H9 (cell line): ENCODE data around the gene CFAP43. TPM values are rescaled to one million over a fixed set of nuclear protein-coding genes. Genes with fewer than 3 reads are reported as not detected.

Experiments
- DNase-seq: peaks from one replicate; pipeline ENCODE4 v3.0.0-alpha.2; 2017
- H2AFZ ChIP-seq: one replicate; pipeline ENCODE4 v1.6.1; 2013; ENCODE audit warnings: mild to moderate bottlenecking, low read length, control low read depth, moderate library complexity
- H2AK5ac ChIP-seq: 2 replicates; pipeline ENCODE4 v1.6.1; 2013; ENCODE audit warnings: low read length, control low read depth, mixed read lengths; ENCODE audit not compliant: insufficient read length
- H2BK120ac ChIP-seq: one replicate; pipeline ENCODE4 v1.6.1; 2013; ENCODE audit warnings: low read depth, mild to moderate bottlenecking, low read length, control low read depth, inconsistent platforms; ENCODE audit not compliant: poor library complexity, severe bottlenecking
- H2BK12ac ChIP-seq: 2 replicates; pipeline ENCODE4 v1.6.1; 2013; ENCODE audit warnings: low read length, control low read depth, mixed read lengths, low read depth; ENCODE audit not compliant: insufficient read length
- H2BK15ac ChIP-seq: 2 replicates; pipeline ENCODE4 v1.6.1; 2013; ENCODE audit warnings: low read depth, low read length, control low read depth
- H2BK20ac ChIP-seq: one replicate; pipeline ENCODE4 v1.6.1; 2013; ENCODE audit warnings: low read depth, mild to moderate bottlenecking, low read length, control low read depth, inconsistent platforms; ENCODE audit not compliant: poor library complexity, severe bottlenecking
- H2BK5ac ChIP-seq: 2 replicates; pipeline ENCODE4 v1.6.1; 2013; ENCODE audit warnings: low read length, control low read depth, mixed read lengths; ENCODE audit not compliant: insufficient read length
- H3K14ac ChIP-seq: 2 replicates; pipeline ENCODE4 v1.6.1; 2013; ENCODE audit warnings: low read length, control low read depth; ENCODE audit not compliant: insufficient read depth
- H3K18ac ChIP-seq: 2 replicates; pipeline ENCODE4 v1.6.1; 2013; ENCODE audit warnings: low read depth, mild to moderate bottlenecking, mixed read lengths, low read length, control low read depth; ENCODE audit not compliant: insufficient read length
- H3K23ac ChIP-seq: 2 replicates; pipeline ENCODE4 v1.6.1; 2013; ENCODE audit warnings: low read length, control low read depth, mixed read lengths, low read depth; ENCODE audit not compliant: insufficient read length
- H3K23me2 ChIP-seq: 2 replicates; pipeline ENCODE4 v1.6.1; 2013; ENCODE audit warnings: low read depth, mild to moderate bottlenecking, mixed read lengths, low read length, control low read depth; ENCODE audit not compliant: insufficient read length, poor library complexity, severe bottlenecking
- H3K27ac ChIP-seq: 2 replicates; pipeline ENCODE4 v1.5.1; 2013; ENCODE audit warnings: low read length, control low read depth, mixed read lengths, low read depth; ENCODE audit not compliant: insufficient read length
- H3K27me3 ChIP-seq: 2 replicates; pipeline ENCODE4 v1.6.1; 2013; ENCODE audit warnings: low read length, control low read depth, inconsistent platforms; ENCODE audit not compliant: insufficient read depth
- H3K4ac ChIP-seq: 2 replicates; pipeline ENCODE4 v1.6.1; 2013; ENCODE audit warnings: low read depth, mild to moderate bottlenecking, control low read depth, inconsistent platforms, low read length, moderate library complexity
- H3K4me1 ChIP-seq: 2 replicates; pipeline ENCODE4 v1.6.1; 2013; ENCODE audit warnings: low read length, control low read depth, inconsistent platforms; ENCODE audit not compliant: insufficient read depth
- H3K4me2 ChIP-seq: 2 replicates; pipeline ENCODE4 v1.6.1; 2013; ENCODE audit warnings: low read length, control low read depth, mixed read lengths; ENCODE audit not compliant: insufficient read length, insufficient read depth
- H3K56ac ChIP-seq: 2 replicates; pipeline ENCODE4 v1.6.1; 2013; ENCODE audit warnings: low read depth, mild to moderate bottlenecking, mixed read lengths, low read length, control low read depth; ENCODE audit not compliant: insufficient read length
- H3K79me1 ChIP-seq: 2 replicates; pipeline ENCODE4 v1.6.1; 2013; ENCODE audit warnings: low read depth, mild to moderate bottlenecking, moderate library complexity, low read length, control low read depth, inconsistent platforms; ENCODE audit not compliant: insufficient read depth, poor library complexity, severe bottlenecking
- H3K79me2 ChIP-seq: 2 replicates; pipeline ENCODE4 v1.6.1; 2013; ENCODE audit warnings: low read length, control low read depth, inconsistent platforms; ENCODE audit not compliant: insufficient read depth
- H3K9ac ChIP-seq: 2 replicates; pipeline ENCODE4 v1.6.1; 2013; ENCODE audit warnings: low read length, control low read depth, mixed read lengths; ENCODE audit not compliant: insufficient read length; ENCODE audit errors: extremely low read depth
- H3K9me3 ChIP-seq: one replicate; pipeline ENCODE4 v1.6.1; 2013; ENCODE audit warnings: low read depth, low read length, inconsistent platforms; ENCODE audit not compliant: control insufficient read depth
- H3T11ph ChIP-seq: one replicate; pipeline ENCODE4 v1.6.1; 2013; ENCODE audit warnings: mild to moderate bottlenecking, low read length, control low read depth, inconsistent platforms
- H4K20me1 ChIP-seq: one replicate; pipeline ENCODE4 v1.6.1; 2013; ENCODE audit not compliant: control insufficient read depth, insufficient read length, insufficient read depth
- H4K5ac ChIP-seq: 2 replicates; pipeline ENCODE4 v1.6.1; 2013; ENCODE audit warnings: low read depth, mild to moderate bottlenecking, mixed read lengths, low read length, control low read depth; ENCODE audit not compliant: insufficient read length
- H4K8ac ChIP-seq: replicated peaks from 2 replicates; pipeline ENCODE4 v1.6.1; 2013; ENCODE audit warnings: low read length, control low read depth, mixed read lengths, low read depth; ENCODE audit not compliant: insufficient read length
- H4K91ac ChIP-seq: 2 replicates; pipeline ENCODE4 v1.6.1; 2013; ENCODE audit warnings: low read depth, mild to moderate bottlenecking, moderate library complexity, mixed read lengths, low read length, control low read depth; ENCODE audit not compliant: insufficient read length
- H3K27ac Mint-ChIP-seq, 3 experiments: 2 replicates in 2 of 3; 3 replicates in 1 of 3; pipeline ENCODE4 v1.8.0; 2020 to 2021; ENCODE audit warnings: mixed read lengths in 3 of 3, mild to moderate bottlenecking in 1 of 3, moderate library complexity in 1 of 3
- H3K27me3 Mint-ChIP-seq: 2 replicates; pipeline ENCODE4 v1.8.0; 2021; ENCODE audit warnings: low read depth, mild to moderate bottlenecking, moderate library complexity, mixed read lengths
- H3K36me3 Mint-ChIP-seq, 3 experiments: 2 replicates in 2 of 3; 3 replicates in 1 of 3; pipeline ENCODE4 v1.8.0; 2020 to 2021; ENCODE audit warnings: low read depth in 3 of 3, mixed read lengths in 3 of 3; ENCODE audit not compliant: insufficient read depth in 1 of 3
- H3K4me1 Mint-ChIP-seq, 2 experiments: 2 replicates each; pipeline ENCODE4 v1.8.0; 2020; ENCODE audit warnings: mixed read lengths in 2 of 2
- H3K4me3 Mint-ChIP-seq, 2 experiments: 2 replicates in 1 of 2; 3 replicates in 1 of 2; pipeline ENCODE4 v1.8.0; 2020 to 2021; ENCODE audit warnings: mild to moderate bottlenecking in 2 of 2, mixed read lengths in 2 of 2, moderate library complexity in 1 of 2
- H3K9me3 Mint-ChIP-seq, 2 experiments: 2 replicates in 1 of 2; 3 replicates in 1 of 2; pipeline ENCODE4 v1.8.0; 2020; ENCODE audit warnings: mild to moderate bottlenecking in 2 of 2, mixed read lengths in 2 of 2, moderate library complexity in 1 of 2
- WGBS: extraction: QIAGEN DNeasy Blood & Tissue Kit; methylation state at CpG from one replicate; pipeline ENCODE4 v1.1.7; 2013; ENCODE audit warnings: missing lambda C conversion rate, low lambda C conversion rate, mixed read lengths; ENCODE audit not compliant: insufficient read length; ENCODE audit errors: extremely low coverage; 5-methylcytosine and 5-hydroxymethylcytosine counted together
- total RNA-seq: library from RNA; stranded (reverse); gene quantifications from 2 replicates; pipeline ENCODE4 v1.2.1, GENCODE V29; 2021
- TF ChIP-seq, protein P1 (sequence below): fragments of 200-600 bp; sonication (generic); conservative IDR thresholded peaks from 3 replicates; pipeline ENCODE4 v1.8.0; 2021; ENCODE audit warnings: antibody characterized with exemption, mild to moderate bottlenecking

The CFAP43 gene
- total RNA-seq, 1 experiment from 2014 or later, result 0.26 TPM

DNA sequence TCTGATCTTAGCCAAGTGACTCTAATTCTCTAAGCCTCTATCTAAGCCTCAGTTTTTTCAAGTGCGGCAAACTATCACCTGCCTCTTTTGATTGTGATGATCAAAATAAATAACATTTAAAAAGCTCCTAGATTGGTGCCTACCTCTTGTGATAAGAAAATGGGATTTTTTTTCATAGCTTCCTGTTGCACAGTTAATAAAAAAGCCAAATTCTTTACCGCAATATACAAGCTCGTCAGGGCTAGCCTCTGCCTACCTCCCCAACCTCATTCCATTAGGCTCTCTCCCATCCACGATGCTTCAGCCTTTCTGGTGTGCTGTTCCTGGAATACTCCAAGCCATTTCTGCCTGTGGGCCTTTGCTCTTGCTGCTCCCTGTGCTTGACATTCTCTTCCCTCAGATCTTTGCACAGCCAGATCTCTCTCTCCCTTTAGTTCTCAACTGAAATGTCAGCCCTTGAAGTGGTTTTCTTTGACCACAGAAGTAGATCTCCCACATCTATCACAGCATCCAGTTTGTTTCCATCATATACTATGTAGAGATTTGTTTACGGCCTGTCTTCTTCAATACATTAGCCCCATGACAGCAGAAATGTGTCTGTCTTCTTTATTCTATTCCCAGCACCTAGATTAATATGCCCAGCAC lies 61.4 kb downstream of the CFAP43 start:
- Histone ChIP-seq H3K18ac (no peak overlapping the region), H3K9ac (no peak overlapping the region), H3K79me2 (no peaks in the 10 kb centered on the region), H4K5ac (no peak overlapping the region), H3K14ac (no peak overlapping the region), H3K23me2 (no peaks in the 10 kb centered on the region), H2BK15ac (no peak overlapping the region), H4K20me1 (no peaks in the 10 kb centered on the region), H2BK20ac (no peak overlapping the region), H2AFZ (no peak overlapping the region), H3K27ac (no peak overlapping the region), H3K23ac (no peak overlapping the region), H3K4ac (no peak overlapping the region), H4K8ac (no peak overlapping the region), H3K56ac (no peak overlapping the region), H3K4me1 (no peaks in the 10 kb centered on the region), H3K79me1 (no peaks in the 10 kb centered on the region), H2BK5ac (no peak overlapping the region), H3K9me3 (no peaks in the 10 kb centered on the region), H2BK120ac (no peak overlapping the region), H2AK5ac (no peak overlapping the region), H2BK12ac (no peak overlapping the region), H4K91ac (no peak overlapping the region), H3T11ph (no peak overlapping the region), H3K4me2 (no peak overlapping the region), H3K27me3 (no peaks in the 10 kb centered on the region)
- no peak for DNase-seq
- Mint-ChIP-seq H3K9me3 (peaks cover 10 to 12% of the 10 kb centered on the region in 2 experiments; a peak in 4 of 5 replicates), H3K4me1 (no peaks in the 10 kb centered on the region; a peak in 1 of 4 replicates), H3K27me3 (peaks cover 4% of the 10 kb centered on the region; the same call in 1 of the 2 replicates), H3K4me3 (no peak overlapping the region), H3K27ac (no peak overlapping the region), H3K36me3 (peaks cover 0 to 9% (median 2%) of the 10 kb centered on the region in 3 experiments; a peak in 4 of 7 replicates)
- TF ChIP-seq, protein P1, sequence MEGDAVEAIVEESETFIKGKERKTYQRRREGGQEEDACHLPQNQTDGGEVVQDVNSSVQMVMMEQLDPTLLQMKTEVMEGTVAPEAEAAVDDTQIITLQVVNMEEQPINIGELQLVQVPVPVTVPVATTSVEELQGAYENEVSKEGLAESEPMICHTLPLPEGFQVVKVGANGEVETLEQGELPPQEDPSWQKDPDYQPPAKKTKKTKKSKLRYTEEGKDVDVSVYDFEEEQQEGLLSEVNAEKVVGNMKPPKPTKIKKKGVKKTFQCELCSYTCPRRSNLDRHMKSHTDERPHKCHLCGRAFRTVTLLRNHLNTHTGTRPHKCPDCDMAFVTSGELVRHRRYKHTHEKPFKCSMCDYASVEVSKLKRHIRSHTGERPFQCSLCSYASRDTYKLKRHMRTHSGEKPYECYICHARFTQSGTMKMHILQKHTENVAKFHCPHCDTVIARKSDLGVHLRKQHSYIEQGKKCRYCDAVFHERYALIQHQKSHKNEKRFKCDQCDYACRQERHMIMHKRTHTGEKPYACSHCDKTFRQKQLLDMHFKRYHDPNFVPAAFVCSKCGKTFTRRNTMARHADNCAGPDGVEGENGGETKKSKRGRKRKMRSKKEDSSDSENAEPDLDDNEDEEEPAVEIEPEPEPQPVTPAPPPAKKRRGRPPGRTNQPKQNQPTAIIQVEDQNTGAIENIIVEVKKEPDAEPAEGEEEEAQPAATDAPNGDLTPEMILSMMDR, result no peak
- no CpG with 5 or more reads among the region's 5 CpGs for WGBS
